NCI-H345 treated with DMSO at 0.1 percent for 48 hours (cell line): ENCODE results near the gene BCL2L15.

ENCODE experiments used
- DNase-seq: peaks from one replicate; lab custom pipeline; 2025; ENCODE audit not compliant: unreplicated experiment; lab: John Stamatoyannopoulos, UW

BCL2L15 gene

DNA sequence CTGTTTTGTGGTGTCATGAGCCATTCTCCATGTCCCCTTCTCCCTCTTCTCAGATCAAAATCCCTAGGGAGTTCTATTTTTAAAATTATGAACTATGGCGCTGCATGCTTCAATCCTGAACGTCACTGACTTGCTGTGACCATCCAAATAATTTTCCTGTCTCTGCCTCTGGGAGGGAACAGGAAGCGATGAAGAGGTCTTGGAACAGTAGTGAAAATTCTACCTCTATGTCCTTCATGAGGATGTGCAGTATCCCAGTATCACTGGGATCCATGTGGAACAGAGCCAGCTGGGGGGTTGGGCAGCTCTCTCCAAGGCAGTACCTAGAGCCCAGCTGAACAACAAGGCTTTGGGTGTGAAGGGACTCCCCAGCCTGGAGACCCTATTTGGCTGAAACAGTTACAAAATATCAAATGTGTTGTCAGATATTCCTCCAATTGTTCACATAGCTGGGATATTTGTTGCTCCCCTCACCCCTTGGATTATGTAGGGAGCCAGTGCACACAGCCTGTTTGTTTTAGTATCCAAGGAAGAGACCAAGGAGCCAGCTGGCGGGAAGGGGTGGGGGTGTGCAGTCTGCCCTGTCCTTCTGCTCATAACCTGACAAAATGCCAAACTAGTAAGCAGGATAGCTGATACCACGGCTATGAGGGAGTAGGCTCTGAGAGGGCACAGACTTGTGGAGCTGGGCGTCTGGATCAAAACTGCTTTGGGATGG, 25.4 kb upstream of the BCL2L15 start:
- no peak for DNase-seq

- DNase-seq: peak; percentile 12
Observed at GRCh38 chr1:113905435-113905861, 18.1 kb upstream of the BCL2L15 start.

GRCh38 chr1:113904674-113905434, 17.5 kb upstream of the BCL2L15 start, which contains the start of the genes AP4B1 and DCLRE1B:
AP4B1 (minus strand) TSS chr1:113904799; CDS start chr1:113904717, 82 bp downstream.
DCLRE1B (plus strand) TSS chr1:113905326; CDS start chr1:113905587, 261 bp downstream.
- peak; percentile 97 for DNase-seq

DNA sequence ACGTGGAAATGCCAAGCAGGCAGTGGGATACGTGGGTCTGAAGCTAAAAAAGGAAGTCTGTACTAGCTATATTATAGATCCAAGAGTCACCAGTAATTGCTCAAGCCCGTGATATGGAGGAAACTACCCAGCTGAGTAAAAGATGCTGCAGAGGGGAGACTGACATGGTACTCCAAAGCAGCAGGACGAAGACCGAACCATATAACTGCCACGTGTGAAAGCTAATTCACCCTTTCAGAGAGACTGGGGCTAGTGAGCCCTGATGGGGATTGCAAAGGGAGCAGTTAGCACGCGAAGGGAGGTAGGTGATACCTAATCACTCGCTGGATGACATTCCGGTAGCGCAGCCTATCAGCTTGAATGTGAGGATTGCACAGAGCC, 16.9 kb upstream of the BCL2L15 start:
- DNase-seq: peak; percentile 57

- no peak for DNase-seq
Observed at GRCh38 chr1:113903501-113904292, 16.3 kb upstream of the BCL2L15 start.

DNA sequence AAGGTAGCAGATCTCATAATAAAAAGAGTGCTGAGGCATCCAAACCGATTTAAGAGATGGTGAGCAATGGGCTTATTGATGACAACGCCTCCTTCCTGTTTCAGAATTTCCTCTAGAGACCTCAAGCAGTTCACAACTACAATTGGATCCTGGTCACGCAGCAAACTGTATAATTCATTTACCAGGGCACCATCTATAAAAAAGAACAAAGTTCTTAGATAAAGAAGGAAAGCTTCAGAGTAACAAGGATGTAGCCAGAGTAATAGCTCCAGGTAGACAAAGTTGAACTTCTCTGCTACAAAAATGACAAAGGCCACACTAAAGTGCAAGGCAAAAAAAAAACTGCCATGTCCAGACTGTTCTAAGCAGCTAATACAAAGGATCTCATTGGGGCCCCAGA, 13.8 kb upstream of the BCL2L15 start:
- DNase-seq: no peak

DNA sequence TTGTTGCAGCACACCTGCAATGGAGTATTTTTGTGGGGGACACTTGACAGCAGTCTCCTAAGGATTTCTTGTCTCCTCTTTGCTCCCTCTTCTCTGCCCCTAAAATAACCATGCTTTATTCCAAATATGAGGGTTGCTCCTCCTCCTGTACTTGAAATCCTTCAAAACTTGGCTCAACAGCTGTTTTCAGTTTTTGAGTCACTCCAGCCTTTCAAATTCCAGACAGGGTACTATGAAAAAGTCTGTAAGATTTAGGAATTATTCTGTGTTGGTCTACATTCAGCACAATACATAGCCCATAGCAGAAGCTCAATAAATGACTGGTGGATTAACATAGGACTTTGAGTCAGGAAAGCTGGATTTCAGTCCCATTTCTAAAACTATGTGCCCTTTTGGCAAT, 11.7 kb upstream of the BCL2L15 start:
- DNase-seq: no peak

DNA sequence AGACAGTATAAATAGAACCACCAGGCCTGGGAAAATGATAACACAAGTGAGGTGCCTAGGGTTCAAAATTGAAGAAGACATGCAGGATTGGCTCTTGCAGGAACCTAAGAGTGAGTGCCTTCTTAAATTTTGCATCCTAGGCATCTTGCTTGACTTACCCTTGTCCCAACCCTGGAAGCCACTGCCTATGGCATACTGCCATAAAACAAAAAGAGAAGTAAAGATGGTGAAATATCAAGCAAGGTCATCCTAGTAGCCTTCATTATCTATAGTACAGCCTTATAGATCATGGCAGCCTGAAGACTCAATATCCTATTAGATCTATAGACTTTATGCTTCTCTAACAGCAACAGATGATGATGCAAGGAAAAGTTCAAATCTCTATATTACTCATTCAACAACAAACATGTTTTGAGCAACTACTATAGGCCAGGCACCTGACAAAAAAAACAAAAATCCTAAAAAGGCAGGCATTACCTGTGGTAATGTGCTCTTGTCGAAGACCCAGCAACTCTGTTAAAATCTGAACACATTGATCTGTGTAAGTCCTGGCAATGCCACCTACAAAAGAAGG, 10.9 kb upstream of the BCL2L15 start:
- no peak for DNase-seq

GRCh38 chr1:113895961-113896360, 8.6 kb upstream of the BCL2L15 start:
- DNase-seq: no peak

GRCh38 chr1:113895098-113895497, 7.7 kb upstream of the BCL2L15 start:
- DNase-seq: no peak

GRCh38 chr1:113893267-113893666, 5.9 kb upstream of the BCL2L15 start:
- no peak for DNase-seq

- no peak for DNase-seq
Observed at GRCh38 chr1:113891631-113892220, 4.3 kb upstream of the BCL2L15 start.

GRCh38 chr1:113890816-113891215, 3.4 kb upstream of the BCL2L15 start:
- no peak for DNase-seq

- no peak for DNase-seq
Observed at GRCh38 chr1:113886417-113887401, 672 bp downstream of the BCL2L15 start.

- DNase-seq: no peak
Observed at GRCh38 chr1:113881661-113882060, 5.7 kb downstream of the BCL2L15 start.

DNA sequence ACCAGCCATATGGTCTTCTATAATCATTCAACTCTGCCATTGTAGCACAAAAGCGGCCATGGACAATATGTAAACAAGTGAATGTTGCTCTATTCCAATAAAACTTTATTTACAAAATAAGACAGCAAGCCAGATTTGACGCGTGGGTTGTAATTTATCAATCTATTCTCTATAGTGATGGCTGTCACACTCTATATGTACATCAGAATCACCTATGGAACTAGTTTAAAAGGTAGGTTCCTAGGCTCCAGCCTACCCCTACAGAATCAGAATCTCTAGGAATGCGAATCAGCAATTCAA, 7.7 kb downstream of the BCL2L15 start:
- DNase-seq: no peak

GRCh38 chr1:113876176-113876575, 11.2 kb downstream of the BCL2L15 start:
- no peak for DNase-seq

GRCh38 chr1:113875714-113876113, 11.7 kb downstream of the BCL2L15 start:
- DNase-seq: no peak

GRCh38 chr1:113874012-113874879, 13.1 kb downstream of the BCL2L15 start:
- no peak for DNase-seq
